ENCODE results near the gene TEAD2. TPM values are rescaled to one million over a fixed set of nuclear protein-coding genes. Genes with fewer than 3 reads are reported as not detected.

Gene TEAD2
- total RNA-seq: 13.7 and 16.0 TPM in 2 replicates

GRCh38 chr19:49362048-49362928, at the start of gene TEAD2:
TSS of gene TEAD2 (minus strand) at chr19:49362416. CDS start at chr19:49360075, 2,341 bp downstream.

GRCh38 chr19:49387936-49388372, 25.7 kb upstream of the TEAD2 start, which contains the start of gene KASH5:
TSS of gene KASH5 (plus strand) at chr19:49388249. CDS start at chr19:49390884, 2,635 bp downstream.

GRCh38 chr19:49363268-49364082, 1.3 kb upstream of the TEAD2 start, which contains the start of gene DKKL1:
TSS of gene DKKL1 (plus strand) at chr19:49363877. CDS start at chr19:49363999, 122 bp downstream.

GRCh38 chr19:49335071-49335783, 27.0 kb downstream of the TEAD2 start, which contains the start of gene CD37:
TSS of gene CD37 (plus strand) at chr19:49335406. CDS start at chr19:49335541, 135 bp downstream.

GRCh38 chr19:49324801-49325576, 37.2 kb downstream of the TEAD2 start, which contains the start of gene SLC6A16:
TSS of gene SLC6A16 (minus strand) at chr19:49325191. CDS start at chr19:49311347, 13,844 bp downstream.

Other genes with a start within 250 kb of the TEAD2 start
- 13.0 and 15.6 TPM in 2 replicates for gene LIN7B, start 248.0 kb downstream of the TEAD2 start, total RNA-seq
- gene C19orf73, start 243.3 kb downstream of the TEAD2 start, total RNA-seq: 1.1 and 1.2 TPM in 2 replicates
- 1.8 and 2.1 TPM in 2 replicates for gene PPFIA3, start 242.9 kb downstream of the TEAD2 start, total RNA-seq
- 0.26 and 1.2 TPM in 2 replicates for gene HRC, start 207.0 kb downstream of the TEAD2 start, total RNA-seq
- gene TRPM4, start 204.6 kb downstream of the TEAD2 start, total RNA-seq: 20.5 and 33.0 TPM in 2 replicates
- 0.12 and 0.26 TPM in 2 replicates for gene SLC6A16, start 37.2 kb downstream of the TEAD2 start, total RNA-seq
- gene CD37, start 27.0 kb downstream of the TEAD2 start, total RNA-seq: not detected in 2 replicates
- gene DKKL1, start 1.5 kb upstream of the TEAD2 start, total RNA-seq: not detected in 2 replicates
- gene KASH5, start 25.8 kb upstream of the TEAD2 start, total RNA-seq: not detected in 2 replicates
- gene PTH2, start 61.0 kb upstream of the TEAD2 start, total RNA-seq: not detected in 2 replicates
- not detected in 2 replicates for gene GFY, start 63.0 kb upstream of the TEAD2 start, total RNA-seq
- gene SLC17A7, start 79.1 kb upstream of the TEAD2 start, total RNA-seq: under 0.01 and 0.19 TPM in 2 replicates
- 100 and 117 TPM in 2 replicates for gene PIH1D1, start 89.4 kb upstream of the TEAD2 start, total RNA-seq
- 27.2 and 40.8 TPM in 2 replicates for gene ALDH16A1, start 90.8 kb upstream of the TEAD2 start, total RNA-seq
- gene FLT3LG, start 111.8 kb upstream of the TEAD2 start, total RNA-seq: 3.3 and 5.2 TPM in 2 replicates
- 2,656 and 2,860 TPM in 2 replicates for gene RPL13A, start 125.2 kb upstream of the TEAD2 start, total RNA-seq
- 2,801 and 3,340 TPM in 2 replicates for gene RPS11, start 134.0 kb upstream of the TEAD2 start, total RNA-seq
- 55.8 and 68.3 TPM in 2 replicates for gene FCGRT, start 150.2 kb upstream of the TEAD2 start, total RNA-seq
- 292 and 325 TPM in 2 replicates for gene RCN3, start 165.6 kb upstream of the TEAD2 start, total RNA-seq
- gene NOSIP, start 218.1 kb upstream of the TEAD2 start, total RNA-seq: 81.4 and 103 TPM in 2 replicates
- gene PRRG2, start 218.9 kb upstream of the TEAD2 start, total RNA-seq: 0.25 and 0.92 TPM in 2 replicates
- gene PRR12, start 228.8 kb upstream of the TEAD2 start, total RNA-seq: 2.1 and 3.0 TPM in 2 replicates